Esophagus squamous epithelium (tissue), 5 donors: ENCODE data around the gene FBLN7. TPM values are rescaled to one million over a fixed set of nuclear protein-coding genes. Genes with fewer than 3 reads are reported as not detected.

Experiments
- DNase-seq: peaks from one replicate; lab custom pipeline; 2025; lab: John Stamatoyannopoulos, UW
- H3K27ac ChIP-seq, 4 donors: fragments of 200-600 bp; sonication (generic); one replicate each; pipeline ENCODE4 v1.5.1; 2016 to 2019; ENCODE audit warnings: mild to moderate bottlenecking in 1 of 4
- H3K27me3 ChIP-seq, 4 donors: fragments of 200-600 bp; sonication (generic); 1 replicate in 3 of 4; 2 replicates in 1 of 4; pipeline versions ENCODE4 v1.5.1 to v1.6.0; 2017 to 2021; ENCODE audit warnings: antibody characterized with exemption in 1 of 4
- H3K36me3 ChIP-seq, 3 donors: fragments of 200-600 bp; sonication (generic); one replicate each; pipeline ENCODE4 v1.5.1; 2016 to 2019
- H3K4me1 ChIP-seq, 3 donors: fragments of 200-600 bp; sonication (generic); one replicate each; pipeline ENCODE4 v1.5.1; 2017 to 2019
- H3K4me3 ChIP-seq, 4 donors: fragments of 200-600 bp; sonication (generic); 1 replicate in 3 of 4; 2 replicates in 1 of 4; pipeline ENCODE4 v1.5.1; 2016 to 2019; ENCODE audit warnings: mild to moderate bottlenecking in 2 of 4, moderate library complexity in 1 of 4
- H3K9me3 ChIP-seq, 3 donors: fragments of 200-600 bp; sonication (generic); one replicate each; pipeline ENCODE4 v1.5.1; 2016 to 2019
- POLR2A ChIP-seq, 4 donors: fragments of 450-650 bp; IDR thresholded peaks; one replicate each; pipeline ENCODE4 v1.6.1; 2017; ENCODE audit warnings: antibody characterized with exemption in 4 of 4, mild to moderate bottlenecking in 4 of 4, moderate library complexity in 3 of 4
- WGBS, 2 donors: methylation state at CpG; one replicate each; pipeline ENCODE4 v1.1.5; 2018; 5-methylcytosine and 5-hydroxymethylcytosine counted together
- intact Hi-C: fragments of 100-400 bp; cut with DNase I; formaldehyde crosslinking; loops from one replicate; pipeline ENCODE4 v1.15.0; 2022
- total RNA-seq, 4 donors: library from RNA; depleted of rRNA; stranded (reverse); fragments of >200 nt; gene quantifications; one replicate each; pipeline ENCODE4 v1.1.0, GENCODE V29; 2016
- TF ChIP-seq, protein P1 (sequence below), 6 experiments: fragments of 450-650 bp in 4 of 6; fragments of 200-600 bp in 2 of 6; sonication (generic) in 2 of 6; IDR thresholded peaks; one replicate each; pipeline ENCODE4 v1.5.1; 2016 to 2019; ENCODE audit warnings: antibody characterized with exemption in 6 of 6, mild to moderate bottlenecking in 4 of 6, moderate library complexity in 4 of 6
- donor health status: DM: yes; HTN: yes; CAD: no.

FBLN7 gene
- total RNA-seq, 4 donors from 2014 or later: 1.1 to 2.9 (median 2.5) TPM; not detected in 1

DNA sequence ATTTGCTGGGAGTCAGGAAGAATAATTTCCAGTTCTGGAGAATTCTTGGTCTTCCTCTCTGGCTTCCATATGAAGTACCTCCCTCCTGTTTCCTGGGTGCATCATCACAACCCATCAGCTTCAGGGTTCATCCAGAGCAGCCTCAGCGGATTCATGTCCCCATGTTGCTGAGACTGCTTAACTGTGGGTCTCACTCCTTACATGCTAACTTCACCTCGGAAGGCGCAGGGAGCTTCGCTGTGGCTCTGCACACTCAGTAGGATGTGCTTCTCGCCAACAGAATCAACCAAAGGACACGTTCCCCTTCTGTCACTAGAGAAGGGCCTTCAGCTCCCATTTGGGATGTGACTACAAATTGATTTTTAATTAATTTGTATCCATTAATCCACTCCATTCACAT, 24.2 kb downstream of the FBLN7 start:
- no peaks in the 10 kb centered on the region for H3K27me3 ChIP-seq
- no peak for DNase-seq
- TF ChIP-seq, protein P1, sequence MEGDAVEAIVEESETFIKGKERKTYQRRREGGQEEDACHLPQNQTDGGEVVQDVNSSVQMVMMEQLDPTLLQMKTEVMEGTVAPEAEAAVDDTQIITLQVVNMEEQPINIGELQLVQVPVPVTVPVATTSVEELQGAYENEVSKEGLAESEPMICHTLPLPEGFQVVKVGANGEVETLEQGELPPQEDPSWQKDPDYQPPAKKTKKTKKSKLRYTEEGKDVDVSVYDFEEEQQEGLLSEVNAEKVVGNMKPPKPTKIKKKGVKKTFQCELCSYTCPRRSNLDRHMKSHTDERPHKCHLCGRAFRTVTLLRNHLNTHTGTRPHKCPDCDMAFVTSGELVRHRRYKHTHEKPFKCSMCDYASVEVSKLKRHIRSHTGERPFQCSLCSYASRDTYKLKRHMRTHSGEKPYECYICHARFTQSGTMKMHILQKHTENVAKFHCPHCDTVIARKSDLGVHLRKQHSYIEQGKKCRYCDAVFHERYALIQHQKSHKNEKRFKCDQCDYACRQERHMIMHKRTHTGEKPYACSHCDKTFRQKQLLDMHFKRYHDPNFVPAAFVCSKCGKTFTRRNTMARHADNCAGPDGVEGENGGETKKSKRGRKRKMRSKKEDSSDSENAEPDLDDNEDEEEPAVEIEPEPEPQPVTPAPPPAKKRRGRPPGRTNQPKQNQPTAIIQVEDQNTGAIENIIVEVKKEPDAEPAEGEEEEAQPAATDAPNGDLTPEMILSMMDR (IDR thresholded peaks at IDR 0.05): no peak
- no peak for TF ChIP-seq POLR2A (IDR thresholded peaks at IDR 0.05)
- no peaks in the 10 kb centered on the region for H3K4me1 ChIP-seq
- no peaks in the 10 kb centered on the region for H3K36me3 ChIP-seq
- H3K27ac ChIP-seq: no peak overlapping the region
- 88 to 94% methylated on average over 6 of the region's 6 CpGs for WGBS, 2 donors
- intact Hi-C loops: no loop called here
- no peaks in the 10 kb centered on the region for H3K9me3 ChIP-seq
- no peak overlapping the region for H3K4me3 ChIP-seq

DNA sequence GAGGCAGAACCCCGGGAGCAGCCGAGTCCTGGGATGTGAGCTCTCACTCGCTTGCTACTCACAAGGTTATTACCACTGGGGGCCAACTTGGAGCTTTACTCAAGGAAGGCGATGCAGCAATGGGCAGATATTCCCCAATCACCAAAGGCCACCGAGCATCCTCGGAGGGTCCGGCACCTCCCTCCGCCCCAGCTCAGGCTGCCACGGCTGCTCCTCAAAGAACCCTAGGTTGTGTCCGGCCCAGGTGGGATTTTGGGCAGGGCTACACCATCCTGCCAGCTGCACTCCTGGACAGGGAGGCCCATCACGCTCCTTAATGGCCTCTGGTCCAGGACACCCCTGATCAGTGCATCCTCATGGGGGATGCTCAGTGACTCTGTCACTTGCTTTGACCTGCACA, 24.8 kb downstream of the FBLN7 start:
- no peak for TF ChIP-seq POLR2A (IDR thresholded peaks at IDR 0.05)
- TF ChIP-seq, protein P1 (IDR thresholded peaks at IDR 0.05): no peak
- H3K27me3 ChIP-seq: no peaks in the 10 kb centered on the region
- intact Hi-C loops: no loop called here
- H3K4me1 ChIP-seq: no peaks in the 10 kb centered on the region
- no peaks in the 10 kb centered on the region for H3K9me3 ChIP-seq
- no peak overlapping the region for H3K4me3 ChIP-seq
- H3K36me3 ChIP-seq: no peaks in the 10 kb centered on the region
- DNase-seq: no peak
- H3K27ac ChIP-seq: no peak overlapping the region
- 88 to 92% methylated on average over 9 to 10 of the region's 11 CpGs for WGBS, 2 donors

DNA sequence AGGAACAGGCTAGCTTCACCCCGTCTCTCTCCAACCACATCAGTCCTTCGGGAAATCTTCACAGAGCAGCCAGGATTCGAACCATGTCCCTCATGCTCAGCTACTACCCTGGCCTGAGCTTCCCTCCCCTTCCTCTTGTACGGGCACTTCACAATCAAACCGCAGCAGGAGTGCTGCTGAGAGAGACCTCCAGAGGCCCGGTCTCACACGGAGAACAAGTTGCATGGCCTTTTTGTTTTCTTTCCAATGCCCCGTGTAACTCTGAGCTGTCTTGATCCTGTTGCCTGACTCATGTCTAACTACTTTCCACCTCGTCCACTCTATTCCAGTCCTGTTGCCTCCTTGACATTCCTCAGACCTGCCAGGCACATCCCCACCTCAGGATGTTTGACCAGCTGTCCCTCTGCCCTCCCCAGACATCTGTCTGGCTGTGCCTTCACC, 25.4 kb downstream of the FBLN7 start:
- Histone ChIP-seq H3K9me3 (no peaks in the 10 kb centered on the region), H3K4me1 (no peaks in the 10 kb centered on the region), H3K27ac (no peak overlapping the region), H3K4me3 (no peak overlapping the region), H3K36me3 (no peaks in the 10 kb centered on the region), H3K27me3 (no peaks in the 10 kb centered on the region)
- TF ChIP-seq, protein P1 (IDR thresholded peaks at IDR 0.05): no peak
- TF ChIP-seq POLR2A (IDR thresholded peaks at IDR 0.05): no peak
- 77 to 80% methylated on average over 9 of the region's 9 CpGs for WGBS, 2 donors
- intact Hi-C loops: no loop called here
- no peak for DNase-seq

DNA sequence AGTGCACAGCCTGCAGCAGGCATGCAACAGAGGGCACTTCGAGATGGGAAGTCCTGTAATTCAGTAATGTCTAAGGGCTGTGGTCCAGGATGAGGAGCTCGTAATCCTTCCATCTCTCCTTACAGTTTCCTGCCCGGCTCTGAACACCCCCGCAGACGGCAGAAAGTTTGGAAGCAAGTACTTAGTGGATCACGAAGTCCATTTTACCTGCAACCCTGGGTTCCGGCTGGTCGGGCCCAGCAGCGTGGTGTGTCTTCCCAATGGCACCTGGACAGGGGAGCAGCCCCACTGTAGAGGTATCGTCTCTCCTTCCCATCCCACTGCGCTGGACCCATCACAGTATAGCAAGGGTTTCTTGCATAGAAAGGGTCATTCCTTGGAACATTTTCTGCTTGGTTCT, 26.7 kb downstream of the FBLN7 start:
- H3K27me3 ChIP-seq: no peaks in the 10 kb centered on the region
- no peak for DNase-seq
- TF ChIP-seq, protein P1 (IDR thresholded peaks at IDR 0.05): no peak
- TF ChIP-seq POLR2A (IDR thresholded peaks at IDR 0.05): no peak
- H3K36me3 ChIP-seq: no peaks in the 10 kb centered on the region
- no peak overlapping the region for H3K4me3 ChIP-seq
- no peak overlapping the region for H3K27ac ChIP-seq
- no peaks in the 10 kb centered on the region for H3K9me3 ChIP-seq
- intact Hi-C loops: no loop called here
- H3K4me1 ChIP-seq: no peaks in the 10 kb centered on the region
- WGBS, 2 donors: 85 to 100% methylated on average over 5 to 10 of the region's 11 CpGs

DNA sequence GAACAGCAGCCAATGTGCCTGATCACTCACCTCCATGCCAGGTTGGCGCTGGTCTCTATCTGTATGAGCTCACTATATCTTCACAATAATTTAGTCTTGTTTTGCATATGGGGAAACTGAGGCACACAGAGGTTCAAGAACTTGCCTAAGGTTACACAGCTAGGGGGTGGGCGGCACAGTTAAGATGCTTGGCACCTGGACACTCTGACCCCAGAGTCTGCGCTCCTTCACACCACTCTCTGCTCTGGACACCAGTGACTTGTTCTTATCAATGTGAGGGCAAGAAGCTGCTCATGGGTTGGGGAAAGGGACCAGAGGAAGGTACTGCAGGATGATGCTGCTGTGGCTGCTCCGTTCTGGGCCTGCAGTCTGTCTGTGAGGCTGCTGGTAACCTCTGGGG, 27.1 kb downstream of the FBLN7 start:
- Histone ChIP-seq H3K9me3 (no peaks in the 10 kb centered on the region), H3K4me3 (no peak overlapping the region), H3K36me3 (no peaks in the 10 kb centered on the region), H3K4me1 (no peaks in the 10 kb centered on the region), H3K27me3 (no peaks in the 10 kb centered on the region), H3K27ac (no peak overlapping the region)
- DNase-seq: no peak
- WGBS, 2 donors: 89 to 96% methylated on average over 4 of the region's 4 CpGs
- intact Hi-C loops: no loop called here
- TF ChIP-seq, protein P1 (IDR thresholded peaks at IDR 0.05): no peak
- TF ChIP-seq POLR2A (IDR thresholded peaks at IDR 0.05): no peak
